ENCODE data around the gene LAMA1. TPM values are rescaled to one million over a fixed set of nuclear protein-coding genes. Genes with fewer than 3 reads are reported as not detected.
A peak's percentile ranks its signal among the peaks of the same experiment; 100 is the strongest.

LAMA1 gene
- total RNA-seq, 1 experiment from 2014 or later, result 28.8 TPM

- H2BK12ac ChIP-seq (ENCODE audit: insufficient read length, low read depth, low read length), result no peak overlapping the region
- H3K27ac ChIP-seq (ENCODE audit: insufficient read length, low read depth, low read length), result no peak overlapping the region
- no peaks in the 10 kb centered on the region for H3K79me1 ChIP-seq (ENCODE audit: insufficient read depth, low read depth, low read length, poor library complexity, severe bottlenecking)
- H3T11ph ChIP-seq (ENCODE audit: low read length), result no peak overlapping the region
- Mint-ChIP-seq H3K4me1 (peaks cover 2 to 6% of the 10 kb centered on the region in 2 experiments; a peak in 3 of 4 replicates), H3K4me3 (no peak overlapping the region), H3K36me3 (ENCODE audit: insufficient read depth in 1 of 3, low read depth in 3 of 3) (peaks cover 15 to 28% (median 19%) of the 10 kb centered on the region in 3 experiments; a peak in 6 of 7 replicates), H3K9me3 (no peaks in the 10 kb centered on the region), H3K27me3 (ENCODE audit: low read depth) (no peaks in the 10 kb centered on the region), H3K27ac (peak overlapping the region; percentile 5 to 61 (median 7); a peak in 3 of 7 replicates)
- H2BK5ac ChIP-seq (ENCODE audit: insufficient read length, low read length), result no peak overlapping the region
- H3K4me1 ChIP-seq (ENCODE audit: insufficient read depth, low read length), result no peaks in the 10 kb centered on the region
- no peaks in the 10 kb centered on the region for H3K9me3 ChIP-seq (ENCODE audit: control insufficient read depth, low read depth, low read length)
- no peaks in the 10 kb centered on the region for H3K79me2 ChIP-seq (ENCODE audit: insufficient read depth, low read length)
- DNase-seq, result peak; percentile 80
- H3K14ac ChIP-seq (ENCODE audit: insufficient read depth, low read length), result no peak overlapping the region
- no peak overlapping the region for H2AK5ac ChIP-seq (ENCODE audit: insufficient read length, low read length)
- no peak overlapping the region for H2BK15ac ChIP-seq (ENCODE audit: low read depth, low read length)
- H3K23me2 ChIP-seq (ENCODE audit: insufficient read length, low read depth, low read length, poor library complexity, severe bottlenecking), result no peaks in the 10 kb centered on the region
- no peak overlapping the region for H2BK120ac ChIP-seq (ENCODE audit: low read depth, low read length, poor library complexity, severe bottlenecking)
- no peak overlapping the region for H2BK20ac ChIP-seq (ENCODE audit: low read depth, low read length, poor library complexity, severe bottlenecking)
- no peak overlapping the region for H4K8ac ChIP-seq (replicated peaks; ENCODE audit: insufficient read length, low read depth, low read length)
- no peak overlapping the region for H4K5ac ChIP-seq (ENCODE audit: insufficient read length, low read depth, low read length)
- H4K20me1 ChIP-seq (ENCODE audit: control insufficient read depth, insufficient read depth, insufficient read length), result no peaks in the 10 kb centered on the region
- no CpG with 5 or more reads among the region's 20 CpGs for WGBS (ENCODE audit: extremely low coverage, insufficient read length, low lambda C conversion rate)
- peak; percentile 82 for TF ChIP-seq CTCF (conservative IDR thresholded peaks at IDR 0.05)
- no peak overlapping the region for H3K56ac ChIP-seq (ENCODE audit: insufficient read length, low read depth, low read length)
- no peak overlapping the region for H3K4ac ChIP-seq (ENCODE audit: low read depth, low read length)
- H3K9ac ChIP-seq (ENCODE audit: extremely low read depth, insufficient read length, low read length), result no peak overlapping the region
- H2AFZ ChIP-seq (ENCODE audit: low read length), result no peak overlapping the region
- H3K18ac ChIP-seq (ENCODE audit: insufficient read length, low read depth, low read length), result peak overlapping the region; percentile 60
- no peak overlapping the region for H3K4me2 ChIP-seq (ENCODE audit: insufficient read depth, insufficient read length, low read length)
- H3K23ac ChIP-seq (ENCODE audit: insufficient read length, low read depth, low read length), result no peak overlapping the region
- no peak overlapping the region for H4K91ac ChIP-seq (ENCODE audit: insufficient read length, low read depth, low read length)
- H3K27me3 ChIP-seq (ENCODE audit: insufficient read depth, low read length), result no peaks in the 10 kb centered on the region
Observed at GRCh38 chr18:7038330-7038851, 79.2 kb downstream of the LAMA1 start.
